HG02973 (cell line): ENCODE data around the gene FOXL2NB.

Experiments
- ATAC-seq: cut with Tn5 transposase; IDR thresholded peaks from one replicate; pipeline ENCODE4 v1.9.1; 2021; ENCODE audit warnings: moderate library complexity; ENCODE audit not compliant: unreplicated experiment

The FOXL2NB gene

DNA sequence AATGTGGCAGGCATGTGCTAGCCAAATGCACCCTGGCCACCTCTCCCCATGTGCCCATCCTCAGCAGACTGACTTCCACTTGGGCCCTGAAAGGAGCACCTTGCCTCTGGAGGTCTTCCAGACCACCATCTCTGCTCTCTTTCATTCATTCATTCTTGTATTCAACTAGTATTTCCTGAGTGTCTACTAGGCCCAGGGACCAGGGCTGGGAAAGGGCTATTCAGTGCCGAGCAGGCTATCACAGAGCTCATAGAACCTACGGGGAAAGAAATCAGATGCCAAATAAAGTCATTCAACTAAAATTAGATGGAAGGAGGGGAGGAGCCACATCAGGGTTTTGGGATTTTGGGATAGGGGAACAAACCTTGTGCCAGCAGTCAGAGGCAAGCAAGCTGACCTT, 40.2 kb downstream of the FOXL2NB start:
- ATAC-seq = no peak

- ATAC-seq = no peak
Observed at GRCh38 chr3:138995706-138996105, 48.7 kb downstream of the FOXL2NB start.
